Activated CD8-positive, alpha-beta memory T cell treated with anti-CD3 and anti-CD28 coated beads for 1 hour (primary cell): Measurements from ENCODE around the gene LYRM4.
A peak's percentile ranks its signal among the peaks of the same experiment; 100 is the strongest.

Experiments
- DNase-seq, 2 donors: peaks; one replicate each; pipeline ENCODE4 v3.0.0-alpha.2; 2020; ENCODE audit warnings: low read depth in 1 of 2; ENCODE audit errors: extremely low read depth in 1 of 2

Gene LYRM4

DNA sequence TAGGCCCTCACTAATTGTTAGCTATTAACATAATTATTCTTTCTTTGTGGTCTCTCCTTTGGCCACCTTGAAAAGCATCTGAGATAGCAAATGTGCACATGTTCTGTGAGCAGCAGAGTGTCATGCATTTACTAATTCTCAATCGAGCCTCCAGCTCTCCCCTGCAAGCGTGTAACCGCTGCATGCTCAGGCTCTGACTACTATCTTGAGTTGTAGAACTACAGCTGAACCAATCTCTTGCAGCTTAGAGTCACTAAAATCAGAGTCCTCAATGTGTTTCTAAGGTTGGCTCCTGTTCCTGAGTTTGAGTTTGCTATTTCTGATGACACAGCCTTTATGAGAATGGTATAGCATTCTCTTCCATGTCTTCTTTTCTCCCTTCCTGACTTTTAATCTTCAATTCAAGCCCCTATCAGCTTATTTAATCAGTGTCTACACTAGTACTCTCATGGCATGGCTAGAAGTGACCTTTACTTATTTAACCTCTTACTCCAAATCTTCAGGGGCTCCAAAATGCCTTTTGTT lies 110.1 kb downstream of the LYRM4 start:
- DNase-seq = no peak

DNA sequence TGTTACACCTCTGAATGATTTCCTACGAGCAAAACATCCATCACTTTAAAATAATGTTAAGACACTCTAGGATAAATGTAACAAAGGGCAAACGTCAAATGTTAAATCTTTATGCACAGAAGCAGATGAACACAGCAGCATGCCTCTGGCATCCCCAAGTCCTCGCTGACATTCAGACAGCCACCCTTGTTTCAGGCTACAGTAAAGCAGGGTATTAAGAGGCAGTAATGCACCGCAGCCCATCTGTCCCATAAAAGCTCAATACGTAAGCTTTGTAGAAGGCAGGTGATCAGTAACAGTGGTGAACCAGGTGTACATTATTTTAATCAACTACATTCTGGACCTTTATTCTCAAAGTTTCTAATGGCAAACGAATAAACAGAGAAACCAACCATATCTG lies 110.9 kb downstream of the LYRM4 start:
- DNase-seq = no peak

DNA sequence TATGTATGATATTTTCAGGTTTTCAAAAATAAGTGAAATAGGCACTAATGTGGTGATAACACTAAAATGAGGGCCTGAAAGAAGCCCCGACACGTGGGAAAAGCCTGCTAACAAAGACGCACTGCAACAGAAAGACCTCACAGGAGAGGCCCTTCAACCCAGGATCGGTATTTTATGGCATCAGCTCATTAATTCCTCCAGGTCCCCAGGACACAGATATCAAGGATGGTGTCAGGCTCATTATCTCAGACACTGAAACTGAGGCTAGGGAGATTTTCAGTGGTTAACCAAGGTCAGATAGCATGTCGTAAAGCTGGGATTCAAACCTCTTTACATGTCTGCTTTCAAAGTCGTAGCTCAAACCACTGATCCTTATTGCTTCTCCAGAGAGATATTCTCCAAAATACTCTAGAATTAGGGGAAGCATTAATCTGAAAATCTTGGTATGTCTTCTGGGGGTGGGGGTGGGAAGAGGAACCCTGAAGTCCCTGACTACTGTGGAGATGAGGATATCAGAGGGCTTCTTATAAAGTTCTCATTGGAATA lies 111.5 kb downstream of the LYRM4 start:
- no peak for DNase-seq

DNA sequence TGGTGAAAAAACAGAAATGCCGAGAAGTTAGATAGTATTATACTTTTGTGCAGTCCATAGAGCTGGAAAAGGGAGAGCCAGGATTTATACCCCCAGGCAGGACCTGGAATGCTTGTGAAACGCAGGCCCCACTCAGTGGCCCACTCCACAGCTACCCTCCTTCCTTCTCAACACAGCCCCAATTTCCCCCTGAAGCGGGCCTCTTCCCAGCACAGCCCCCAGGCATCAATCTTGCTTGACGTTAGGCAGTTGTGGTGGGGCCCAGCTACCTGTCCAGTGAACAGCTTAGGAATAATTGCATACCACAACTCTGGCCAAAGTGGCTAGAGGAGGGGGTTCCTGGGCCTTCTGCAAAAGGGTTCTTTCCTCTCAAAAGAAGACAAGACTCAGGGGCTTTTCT lies 114.4 kb downstream of the LYRM4 start:
- DNase-seq = no peak

GRCh38 chr6:5143634-5144311 lies 117.0 kb downstream of the LYRM4 start:
- DNase-seq = peak; percentile 67 to 80

DNA sequence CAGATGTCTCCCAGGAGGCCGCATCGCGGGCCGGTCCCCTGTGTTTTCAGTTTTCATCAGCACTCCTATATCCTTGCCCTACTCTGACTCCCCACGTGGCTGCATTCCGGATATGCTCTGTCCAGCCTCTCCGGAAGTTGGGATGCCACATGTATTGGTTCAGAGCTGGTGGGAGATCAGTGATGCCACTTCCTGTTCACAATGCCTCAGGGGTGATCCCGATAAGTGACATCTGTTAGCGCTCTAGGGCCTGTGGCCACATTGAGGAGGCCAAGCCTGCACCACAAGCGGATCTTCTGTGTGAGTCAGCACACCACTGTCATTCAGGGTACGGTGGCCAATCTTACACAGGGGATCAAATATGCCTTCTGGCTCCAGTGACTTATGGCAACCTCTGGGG lies 117.8 kb downstream of the LYRM4 start:
- no peak for DNase-seq

GRCh38 chr6:5142131-5142530 lies 118.6 kb downstream of the LYRM4 start:
- no peak for DNase-seq

GRCh38 chr6:5141046-5141445 lies 119.7 kb downstream of the LYRM4 start:
- no peak for DNase-seq

- DNase-seq = no peak
Observed at GRCh38 chr6:5139828-5140771, 120.7 kb downstream of the LYRM4 start.

- no peak for DNase-seq
Observed at GRCh38 chr6:5138995-5139827, 121.5 kb downstream of the LYRM4 start.

- DNase-seq = no peak
Observed at GRCh38 chr6:5136851-5137250, 123.9 kb downstream of the LYRM4 start.

DNA sequence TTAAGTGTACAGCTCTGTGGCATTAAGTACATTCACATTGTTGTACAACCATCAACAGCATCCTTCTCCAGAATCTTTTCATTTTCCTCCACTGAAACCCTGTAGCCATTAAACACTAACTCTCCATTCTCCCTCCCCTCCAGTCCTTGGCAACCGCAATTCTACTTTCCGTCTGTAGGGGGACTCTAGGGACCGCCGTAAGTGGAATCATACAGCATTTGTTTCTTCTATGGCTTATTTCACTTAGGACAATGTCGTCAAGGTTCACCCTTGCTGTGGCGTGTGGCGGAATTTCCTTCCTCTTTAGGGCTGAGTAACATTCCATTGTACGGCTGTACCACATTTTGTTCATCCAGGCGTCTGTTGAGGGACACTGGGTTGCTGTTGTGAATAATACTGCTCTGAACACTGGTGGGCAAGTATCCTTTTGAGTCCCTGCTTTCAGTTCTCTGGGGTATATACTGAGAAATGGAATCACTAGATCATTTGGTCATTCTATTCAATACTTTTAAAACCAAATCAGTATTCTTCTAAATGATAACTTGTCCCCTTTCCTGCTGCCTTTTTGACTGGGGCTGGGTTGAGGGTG lies 124.9 kb downstream of the LYRM4 start:
- peak in 1 of 2 donors; percentile 9 for DNase-seq

GRCh38 chr6:5133943-5134342 lies 126.8 kb downstream of the LYRM4 start:
- DNase-seq = no peak

DNA sequence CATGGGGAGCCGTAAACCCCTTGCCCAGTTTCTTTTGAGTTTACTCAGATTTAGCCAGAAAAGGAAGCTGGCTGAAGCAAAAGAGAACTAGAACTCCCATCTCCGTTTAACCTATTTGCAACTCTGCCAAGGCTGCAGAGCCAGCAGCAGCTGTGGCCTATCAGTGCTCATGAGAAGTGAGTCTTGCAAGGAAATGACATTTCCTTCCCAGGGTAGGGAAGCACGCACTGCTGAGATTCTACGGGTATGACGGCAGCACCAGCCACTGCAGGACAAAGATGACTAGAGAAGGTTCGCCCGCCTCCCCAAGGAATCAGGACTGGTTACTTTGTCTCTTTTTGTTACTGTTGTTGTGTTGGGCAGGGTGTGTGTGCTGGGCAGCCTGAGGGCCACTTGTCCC lies 128.0 kb downstream of the LYRM4 start:
- no peak for DNase-seq

- no peak for DNase-seq
Observed at GRCh38 chr6:5130135-5130866, 130.4 kb downstream of the LYRM4 start.

DNA sequence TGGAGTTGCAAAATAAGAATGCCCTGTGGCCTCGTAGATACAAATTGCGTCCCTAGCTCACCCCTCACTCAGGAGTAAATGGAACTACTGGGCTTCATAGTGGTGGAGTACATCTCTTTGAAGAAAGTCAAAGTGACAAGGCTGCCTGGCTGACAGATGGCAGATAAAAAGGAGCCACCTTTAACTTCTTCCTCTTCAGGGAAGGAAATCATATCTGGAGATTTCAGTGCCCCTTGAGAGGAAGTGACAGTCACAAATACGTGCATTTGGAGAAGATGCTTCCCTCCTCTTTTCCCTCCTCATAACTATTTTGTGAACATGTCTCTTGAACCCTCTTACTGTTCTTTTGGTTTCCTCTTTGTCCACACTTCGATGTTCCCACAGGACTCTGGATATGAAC lies 132.4 kb downstream of the LYRM4 start:
- DNase-seq = no peak

GRCh38 chr6:5127106-5127687 lies 133.6 kb downstream of the LYRM4 start:
- DNase-seq = no peak

DNA sequence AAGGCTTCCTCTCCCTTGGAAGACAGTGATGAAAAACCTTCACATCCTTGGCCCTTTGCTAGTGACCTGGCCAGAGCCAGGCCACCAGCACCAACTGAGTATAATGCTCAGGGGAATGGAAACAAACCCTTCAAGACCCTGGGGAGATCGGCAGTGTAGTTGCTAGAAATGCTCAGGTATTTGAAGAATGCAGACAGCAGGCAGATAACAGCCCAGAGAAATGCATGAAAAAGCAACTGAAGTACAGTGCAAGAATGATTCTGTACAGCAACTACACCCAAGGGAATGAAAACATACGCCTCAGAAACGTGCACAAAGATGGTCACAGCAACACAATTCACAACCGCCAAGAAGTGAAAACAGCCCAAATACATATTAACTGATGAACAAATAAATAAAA lies 134.5 kb downstream of the LYRM4 start:
- no peak for DNase-seq
